Heart left ventricle (tissue), 16 donors: ENCODE results near the gene TPI1. TPM values are rescaled to one million over a fixed set of nuclear protein-coding genes. Genes with fewer than 3 reads are reported as not detected.

Experiments
- ATAC-seq, 4 donors: fragments of 200-7000 bp; cut with Tn5 transposase; one replicate each; pipeline ENCODE4 v1.9.1; 2020 to 2022; ENCODE audit warnings: moderate library complexity in 4 of 4, mild to moderate bottlenecking in 3 of 4, moderate number of reproducible peaks in 1 of 4
- DNase-seq, 5 donors: peaks; one replicate each; pipeline ENCODE4 v3.0.0-alpha.2; 2020
- H3K27ac ChIP-seq, 12 donors: fragments of 200-600 bp; sonication (generic) in 4 of 12; one replicate each; pipeline versions ENCODE4 v1.5.0 to v1.8.0; 2016 to 2022; ENCODE audit warnings: mild to moderate bottlenecking in 2 of 12
- H3K27me3 ChIP-seq, 9 donors: fragments of 200-600 bp; sonication (generic) in 2 of 9; one replicate each; pipeline versions ENCODE4 v1.5.1 to v1.8.0; 2016 to 2022; ENCODE audit warnings: mild to moderate bottlenecking in 3 of 9
- H3K36me3 ChIP-seq, 9 donors: fragments of 200-600 bp; sonication (generic) in 2 of 9; one replicate each; pipeline versions ENCODE4 v1.5.0 to v1.8.0; 2018 to 2022; ENCODE audit warnings: mild to moderate bottlenecking in 2 of 9
- H3K4me1 ChIP-seq, 12 donors: fragments of 200-600 bp; sonication (generic) in 4 of 12; one replicate each; pipeline versions ENCODE4 v1.5.0 to v1.8.0; 2016 to 2022; ENCODE audit warnings: mild to moderate bottlenecking in 3 of 12
- H3K4me3 ChIP-seq, 12 donors: fragments of 200-600 bp; sonication (generic) in 4 of 12; one replicate each; pipeline versions ENCODE4 v1.5.0 to v1.8.0; 2017 to 2022; ENCODE audit warnings: mild to moderate bottlenecking in 9 of 12, moderate library complexity in 4 of 12
- H3K9me3 ChIP-seq, 12 donors: fragments of 200-600 bp; sonication (generic) in 4 of 12; one replicate each; pipeline versions ENCODE4 v1.5.0 to v1.8.0; 2016 to 2022; ENCODE audit warnings: mild to moderate bottlenecking in 1 of 12
- CTCF ChIP-seq, 12 donors: fragments of 200-600 bp; sonication (generic) in 4 of 12; IDR thresholded peaks; one replicate each; pipeline versions ENCODE4 v1.5.0 to v1.8.0; 2018 to 2022; ENCODE audit warnings: antibody characterized with exemption in 12 of 12, mild to moderate bottlenecking in 5 of 12
- POLR2A ChIP-seq, 2 donors: fragments of 450-650 bp; IDR thresholded peaks; one replicate each; pipeline ENCODE4 v1.6.1; 2017; ENCODE audit warnings: antibody characterized with exemption in 2 of 2, mild to moderate bottlenecking in 2 of 2, moderate library complexity in 2 of 2
- WGBS, 4 donors: extraction: QIAGEN DNeasy Blood & Tissue Kit in 2 of 4; methylation state at CpG; one replicate each; pipeline versions ENCODE4 v1.1.5 to v1.1.7; 2013 to 2018; 5-methylcytosine and 5-hydroxymethylcytosine counted together
- intact Hi-C, 10 donors: fragments of 100-400 bp; cut with DNase I; formaldehyde crosslinking; loops; one replicate each; pipeline versions ENCODE4 v1.11.1 to v1.14.2; 2022
- polyA plus RNA-seq, 2 donors: library from polyadenylated mRNA; stranded (reverse); fragments of 200-250 nt; gene quantifications; one replicate each; pipeline ENCODE4 v1.2.3, GENCODE V29; 2013
- total RNA-seq, 9 donors: library from RNA; depleted of rRNA in 2 of 9; stranded (reverse); fragments of >200 nt in 2 of 9; fragmentation: NEBNext Ultra II Directional in 3 of 9; extraction: Animal tissue kit (Norgen Biotek cat#: 25700) in 3 of 9; gene quantifications; one replicate each; pipeline versions ENCODE4 v1.1.0 to v1.2.4, GENCODE V29; 2016 to 2023
- donor health status: ischemic (EF 13 %, LVEDD 7.1; RV severe dilation, severe dysfunction).
- donor health status: healthy with polysubstance abuse.
- donor health status: DM: no; HTN: yes; CAD: no.
- donor health status: DM: no; HTN: no; CAD: no.
- donor health status: ischemic (EF 25% LVEDD 6.9; RV normal size, moderate dysfunction).
- donor health status: ischemic (EF 25% LVEDD 5.7; RV mildly dilated, moderate dysfunction).
- donor health status: healthy.
- donor health status: DM: yes; HTN: yes; CAD: no.
- donor health status: ischemic (EF 35%, LVEDD 5.7; RV mildly dilated, moderate dysfunction).
- donor health status: nonischemic (EF 11% LVEDD 7.7; RV severe dilation, severe dysfunction).
- donor health status: DM: yes; HTN: yes; CAD: no.
- donor health status: PGD.
- donor health status: ischemic (EF 29% LVEDD 5.4; RV normal size, mild dysfunction).
- donor health status: nonischemic (EF 23%, LVEDD 6.1; RV moderate dilation, normal function).

Gene TPI1
- total and polyA plus RNA-seq, 11 donors, result 600 to 1,605 (median 730) TPM

- Histone ChIP-seq H3K4me1 (peaks cover 0 to 37% (median 12%) of the 10 kb centered on the region in 12 donors), H3K9me3 (no peaks in the 10 kb centered on the region), H3K4me3 (no peak overlapping the region), H3K27ac (no peak overlapping the region), H3K36me3 (peaks cover 0 to 69% (median 34%) of the 10 kb centered on the region in 9 donors), H3K27me3 (no peaks in the 10 kb centered on the region)
- intact Hi-C loops, result no loop called here
- WGBS, 4 donors, result 91 to 94% (median 93%) methylated on average over 23 to 26 of the region's 26 CpGs
- no peak for DNase-seq
- TF ChIP-seq POLR2A (IDR thresholded peaks at IDR 0.05) (no peak), CTCF (IDR thresholded peaks at IDR 0.05) (no peak)
- no peak for ATAC-seq
These were observed 29.8 kb upstream of the TPI1 start for GRCh38 chr12:6837370-6838060.

- DNase-seq, result no peak
These were observed 28.5 kb upstream of the TPI1 start for GRCh38 chr12:6838854-6839253.

GRCh38 chr12:6839482-6840201, 27.7 kb upstream of the TPI1 start:
- no peak for TF ChIP-seq POLR2A (IDR thresholded peaks at IDR 0.05)
- TF ChIP-seq CTCF (IDR thresholded peaks at IDR 0.05), result no peak
- Histone ChIP-seq H3K4me3 (no peak overlapping the region), H3K4me1 (peaks cover 0 to 30% (median 11%) of the 10 kb centered on the region in 12 donors), H3K36me3 (peaks cover 0 to 77% (median 42%) of the 10 kb centered on the region in 9 donors), H3K9me3 (no peaks in the 10 kb centered on the region), H3K27me3 (no peaks in the 10 kb centered on the region), H3K27ac (peak overlapping the region in 3 of 12 donors; percentile 46 to 65 (median 47))
- peak in 1 of 4 donors; percentile 1 for ATAC-seq
- 72 to 84% (median 81%) methylated on average over 10 of the region's 10 CpGs for WGBS, 4 donors
- DNase-seq, result no peak
- intact Hi-C loops, result no loop called here

More at GRCh38 chr12:6838854-6839253, 28.5 kb upstream of the TPI1 start:
- Histone ChIP-seq H3K4me3 (no peak overlapping the region), H3K36me3 (peaks cover 0 to 78% (median 37%) of the 10 kb centered on the region in 9 donors), H3K27me3 (no peaks in the 10 kb centered on the region), H3K4me1 (peaks cover 0 to 34% (median 12%) of the 10 kb centered on the region in 12 donors), H3K27ac (no peak overlapping the region), H3K9me3 (no peaks in the 10 kb centered on the region)
- ATAC-seq, result no peak
- TF ChIP-seq POLR2A (IDR thresholded peaks at IDR 0.05) (no peak), CTCF (IDR thresholded peaks at IDR 0.05) (no peak)
- intact Hi-C loops, result no loop called here
- 92 to 94% (median 93%) methylated on average over 11 to 16 of the region's 16 CpGs for WGBS, 4 donors

- Histone ChIP-seq H3K36me3 (peaks cover 0 to 78% (median 48%) of the 10 kb centered on the region in 9 donors), H3K4me3 (no peak overlapping the region), H3K27ac (peak overlapping the region in 5 of 12 donors; percentile 31 to 65 (median 47)), H3K9me3 (no peaks in the 10 kb centered on the region), H3K27me3 (no peaks in the 10 kb centered on the region), H3K4me1 (peaks cover 0 to 26% (median 7%) of the 10 kb centered on the region in 12 donors)
- TF ChIP-seq POLR2A (IDR thresholded peaks at IDR 0.05) (no peak), CTCF (IDR thresholded peaks at IDR 0.05) (no peak)
- DNase-seq, result peak in 1 of 5 donors; percentile 36
- ATAC-seq, result peak in 3 of 4 donors; percentile 1 to 3 (median 1)
- 18 to 59% (median 37%) methylated on average over 1 of the region's 1 CpG for WGBS, 4 donors
- intact Hi-C loops, result no loop called here
These were observed 27.0 kb upstream of the TPI1 start for GRCh38 chr12:6840330-6840729.
